AG20443 (cell line): ENCODE results near the gene NKD2.
"Not testable (repeated sequence)": the region's sequence is repeated elsewhere in the genome, so short reads cannot be mapped to it uniquely, and the experiment has no call there.

Experiments
- DNase-seq: peaks from one replicate; pipeline ENCODE4 v3.0.0; 2012; ENCODE audit warnings: low spot score, mixed read lengths

The NKD2 gene

DNA sequence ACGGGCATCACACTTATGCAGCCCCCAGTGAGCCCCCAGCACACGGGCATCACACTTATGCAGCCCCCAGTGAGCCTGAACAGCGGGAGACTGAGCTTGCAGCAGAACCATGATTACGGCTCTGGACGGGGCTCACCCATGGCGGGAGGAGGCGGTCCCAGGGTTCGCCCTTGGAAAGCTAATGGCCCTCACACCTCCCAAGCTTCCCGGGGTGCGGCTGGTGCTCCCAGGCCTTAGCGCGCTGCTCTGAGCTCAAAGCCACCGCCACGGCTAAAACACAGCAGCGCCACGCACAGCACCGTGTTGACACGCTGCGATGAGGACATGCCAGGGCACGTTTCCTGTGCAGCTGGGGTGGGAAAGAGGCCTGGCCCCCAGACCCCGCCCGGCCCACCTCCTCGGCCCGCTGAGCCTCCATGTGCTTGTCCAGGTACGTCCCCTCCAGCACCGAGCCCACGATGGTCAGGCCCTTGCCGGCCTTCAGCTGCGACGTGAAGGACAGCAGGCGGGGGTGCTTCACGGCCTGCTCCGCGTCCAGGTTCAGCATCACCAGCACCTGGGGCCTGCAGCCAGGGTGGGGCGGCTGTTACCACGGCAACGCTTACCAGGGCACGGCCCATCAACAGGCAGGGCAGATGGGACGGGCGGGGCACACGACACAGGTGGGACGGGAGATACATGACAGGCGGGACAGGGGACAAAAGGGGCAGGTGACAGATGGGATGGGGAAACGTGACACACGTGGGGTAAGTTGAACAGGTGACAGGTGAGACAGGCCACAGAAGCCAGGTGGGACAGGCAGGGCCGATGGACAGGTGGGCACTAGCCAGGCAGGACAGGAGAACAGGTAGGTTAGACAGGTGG, 64.9 kb downstream of the NKD2 start:
- DNase-seq: no peak

DNA sequence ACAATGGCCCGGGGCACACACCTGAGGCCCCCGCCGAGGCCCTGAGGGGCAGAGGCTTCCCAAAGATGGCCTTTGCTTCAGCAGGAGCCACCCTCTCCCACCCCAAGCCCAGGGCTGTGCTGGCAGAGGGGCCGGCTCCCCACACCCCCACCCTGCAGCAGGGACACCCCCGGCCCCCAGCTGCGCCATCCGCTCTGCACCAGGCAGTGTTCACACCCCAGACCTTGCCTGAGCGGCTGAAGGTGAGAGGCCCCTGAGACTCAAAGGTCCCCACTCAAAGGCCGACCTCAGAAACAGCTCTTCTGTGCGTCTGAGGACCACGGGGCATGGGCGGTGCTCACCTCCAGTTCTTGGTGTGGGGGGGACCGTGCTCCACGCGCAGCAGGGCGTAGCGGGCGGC, 65.6 kb downstream of the NKD2 start:
- DNase-seq: no peak

DNA sequence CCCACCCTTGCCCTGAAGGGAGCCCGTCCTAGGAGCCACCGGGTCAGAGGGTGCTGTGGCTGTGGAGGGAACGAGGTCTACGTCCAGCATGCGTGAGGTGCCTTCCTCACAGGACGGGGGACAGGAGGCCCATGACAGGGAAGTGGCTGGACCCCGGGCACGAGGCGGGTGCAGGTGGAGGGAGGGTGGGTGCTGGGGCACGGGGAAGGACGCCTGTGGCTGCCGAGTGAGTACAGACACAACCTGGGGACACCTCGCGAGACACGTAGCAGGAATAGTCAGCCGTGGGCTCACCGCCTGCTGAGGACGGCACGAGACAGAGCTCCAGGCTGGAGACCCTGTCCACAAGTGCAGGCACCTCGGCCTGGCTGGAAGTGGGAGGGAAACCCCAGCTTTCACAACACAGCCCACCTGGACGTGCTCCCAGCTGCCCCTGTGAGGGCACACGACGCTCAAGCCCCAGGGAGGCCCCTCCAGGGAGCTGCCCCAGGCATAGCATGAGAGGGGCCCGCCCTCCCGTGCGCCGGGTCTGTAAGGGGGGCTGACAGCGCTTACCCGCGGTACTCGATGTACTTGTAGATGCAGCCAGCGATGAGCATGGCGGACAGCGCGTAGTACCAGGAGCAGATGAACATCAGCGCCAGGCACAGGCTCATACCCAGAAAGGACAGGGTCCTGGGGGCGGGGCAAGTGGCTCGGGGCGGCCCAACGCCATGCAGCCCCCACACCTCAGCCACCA, 66.4 kb downstream of the NKD2 start:
- no peak for DNase-seq

GRCh38 chr5:1075555-1075881, 66.9 kb downstream of the NKD2 start:
- DNase-seq: no peak

- DNase-seq: no peak
Measured at GRCh38 chr5:1075931-1076330, 67.3 kb downstream of the NKD2 start.

DNA sequence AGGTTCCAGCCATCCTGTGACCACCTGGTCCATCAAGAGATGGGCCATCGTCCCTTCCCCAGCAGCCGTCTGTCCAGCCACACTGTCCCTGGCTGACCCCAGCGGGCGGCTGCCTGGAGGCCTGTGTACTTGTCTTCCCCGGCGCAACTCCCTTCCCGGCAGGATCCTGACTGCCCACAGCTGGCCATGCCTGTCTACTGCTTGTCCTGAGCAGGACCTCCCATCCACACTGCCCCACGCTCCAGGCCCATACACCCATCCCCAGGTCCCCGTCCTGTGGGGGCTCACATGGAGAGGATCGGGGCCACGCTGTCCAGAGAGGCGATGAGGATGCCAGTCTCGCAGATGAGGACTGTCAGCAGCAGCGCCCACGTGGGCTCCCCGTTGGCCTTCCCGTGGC, 67.8 kb downstream of the NKD2 start:
- DNase-seq: no peak

- no peak for DNase-seq
Measured at GRCh38 chr5:1077026-1077425, 68.4 kb downstream of the NKD2 start.

DNA sequence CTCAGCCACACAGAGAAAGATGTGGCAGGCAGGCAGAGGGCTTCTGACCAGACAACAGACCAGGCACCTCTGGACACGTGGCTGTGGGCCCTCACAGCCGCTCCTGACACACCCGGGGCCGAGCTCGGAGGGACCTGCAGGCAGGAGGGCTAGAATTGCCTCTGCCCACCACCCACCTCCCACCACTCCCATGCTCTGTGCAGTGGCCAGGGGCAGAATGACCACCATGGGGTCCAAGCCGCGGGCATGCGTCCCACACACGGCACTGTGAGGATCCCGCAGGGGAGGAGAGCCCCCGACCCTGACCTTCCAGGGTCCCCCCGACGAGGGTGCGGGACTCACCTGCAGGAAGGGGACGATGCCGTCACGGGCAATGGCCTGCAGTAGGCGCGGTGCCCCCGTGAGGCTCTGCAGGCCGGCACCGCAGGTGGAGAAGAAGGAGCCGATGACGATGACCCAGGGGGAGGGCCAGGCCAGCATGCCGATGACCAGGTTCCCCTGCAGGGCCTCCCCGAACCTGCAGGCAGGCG, 69.0 kb downstream of the NKD2 start:
- DNase-seq: no peak

DNA sequence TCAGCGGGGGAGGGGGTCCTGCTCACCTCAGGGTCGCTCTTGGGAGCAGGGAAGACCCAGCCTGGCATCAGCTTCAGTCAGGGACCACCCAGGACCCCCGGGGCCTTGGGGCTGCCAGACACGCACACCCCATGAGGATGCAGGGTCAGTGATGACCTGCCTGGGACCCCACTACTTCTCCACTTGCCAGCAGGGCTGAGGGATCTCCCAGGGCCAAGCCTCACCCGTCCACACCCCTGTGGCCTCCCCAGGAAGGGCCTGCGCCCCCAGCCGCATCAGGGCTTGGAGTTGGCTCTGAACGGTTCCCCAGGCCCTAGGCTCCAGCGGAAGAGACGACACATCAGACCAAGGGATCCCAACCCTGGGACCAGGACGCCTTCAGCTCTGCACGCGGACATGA, 69.6 kb downstream of the NKD2 start:
- DNase-seq: no peak

GRCh38 chr5:1078851-1079250, 70.2 kb downstream of the NKD2 start:
- DNase-seq: no peak

DNA sequence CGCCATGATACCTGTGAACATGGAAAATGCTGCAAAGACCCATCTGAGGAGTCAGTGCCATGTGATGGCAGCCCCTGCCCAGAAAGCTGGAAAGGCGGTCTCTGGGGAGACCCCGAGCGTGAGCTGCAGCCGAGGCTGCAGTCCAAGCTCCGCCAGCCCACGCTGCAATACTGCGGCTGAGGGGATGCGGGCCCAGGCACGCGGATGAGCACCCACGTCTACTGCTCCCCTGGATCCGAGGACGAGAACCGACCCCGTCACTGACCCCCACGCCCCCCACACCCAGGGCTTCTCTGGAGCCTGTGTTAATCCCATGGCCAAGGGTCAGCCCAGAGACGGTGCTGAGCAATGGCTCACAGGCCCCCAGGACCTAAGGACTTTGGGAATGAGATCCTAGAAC, 70.9 kb downstream of the NKD2 start:
- no peak for DNase-seq

GRCh38 chr5:1079961-1080360, 71.4 kb downstream of the NKD2 start:
- no peak for DNase-seq

DNA sequence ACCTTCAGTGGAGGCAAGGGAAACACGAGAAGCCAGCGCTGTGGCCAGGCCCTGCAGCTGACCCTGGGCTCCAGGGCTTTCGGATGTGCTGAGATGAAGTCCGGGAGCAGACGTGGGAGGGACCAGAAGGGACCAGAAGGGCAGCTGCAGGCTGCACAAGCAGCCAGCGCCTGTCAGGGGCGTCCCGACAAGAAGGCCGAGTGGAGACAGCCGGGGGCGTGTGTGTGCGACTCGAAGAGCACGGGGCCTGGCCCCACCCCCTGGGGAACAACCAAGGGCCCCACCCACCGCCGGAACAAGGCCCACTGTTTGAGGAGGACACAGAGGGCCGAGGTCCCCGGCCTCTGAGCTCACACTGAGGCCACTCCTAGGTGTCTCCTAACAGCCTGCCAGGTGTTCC, 71.8 kb downstream of the NKD2 start:
- no peak for DNase-seq

DNA sequence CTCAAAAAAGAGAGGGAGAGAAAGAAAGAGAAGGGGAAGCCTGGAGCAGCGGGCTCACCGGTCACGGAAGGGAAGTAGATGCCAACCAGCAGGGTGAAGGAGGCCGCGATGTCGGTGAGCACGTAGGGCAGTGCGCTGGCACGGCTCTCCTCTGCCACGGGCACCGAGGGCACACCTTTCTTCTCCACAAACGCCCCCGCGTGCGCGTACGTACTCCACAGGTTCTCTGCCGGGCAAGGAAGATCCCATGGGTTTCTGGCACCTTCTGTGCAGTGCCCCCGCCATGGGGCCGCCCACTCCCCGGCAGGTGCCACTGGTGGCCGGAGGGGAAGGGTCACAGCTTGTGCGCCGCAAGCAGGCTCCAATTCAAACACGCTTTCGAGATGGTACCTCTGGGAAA, 72.9 kb downstream of the NKD2 start:
- DNase-seq: no peak

GRCh38 chr5:1083026-1083425, 74.4 kb downstream of the NKD2 start:
- DNase-seq: not testable (repeated sequence)

DNA sequence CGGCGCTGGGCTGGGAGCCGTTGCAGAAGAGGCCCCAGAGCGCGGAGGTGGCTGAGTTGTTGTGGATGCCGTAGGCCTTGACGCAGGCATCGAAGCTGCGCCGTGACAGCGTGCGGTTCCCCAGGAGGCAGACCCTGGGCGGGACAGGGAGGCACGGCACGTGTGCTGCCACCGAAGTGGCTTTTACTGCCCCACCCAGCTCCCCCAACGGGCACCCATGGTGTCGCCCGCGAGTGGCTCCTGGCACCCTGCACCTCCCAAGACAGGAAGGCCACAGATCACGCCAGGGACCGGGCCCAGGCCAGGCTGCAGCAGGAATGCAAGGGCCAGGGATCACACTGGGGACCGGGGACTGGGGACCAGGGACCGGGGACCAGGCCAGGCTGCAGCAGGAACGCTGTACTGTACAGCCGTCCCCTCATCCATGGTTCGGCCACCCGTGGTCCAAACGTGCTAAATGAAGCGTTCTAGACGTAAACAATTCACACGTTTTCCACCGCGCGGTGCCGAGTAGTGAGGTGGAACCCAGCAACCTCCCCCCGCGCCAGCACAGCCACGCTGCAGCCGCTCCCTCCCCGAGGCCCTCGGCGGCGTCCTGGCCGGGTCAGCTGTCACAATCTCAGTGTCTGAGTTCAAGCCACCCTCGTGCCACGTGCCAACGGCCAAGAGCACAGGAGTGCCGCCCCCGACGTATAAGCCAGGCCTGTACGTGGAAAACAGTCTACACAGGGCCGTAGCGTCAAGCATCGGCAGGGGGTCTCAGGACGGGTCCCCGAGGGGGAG, 75.4 kb downstream of the NKD2 start:
- no peak for DNase-seq

DNA sequence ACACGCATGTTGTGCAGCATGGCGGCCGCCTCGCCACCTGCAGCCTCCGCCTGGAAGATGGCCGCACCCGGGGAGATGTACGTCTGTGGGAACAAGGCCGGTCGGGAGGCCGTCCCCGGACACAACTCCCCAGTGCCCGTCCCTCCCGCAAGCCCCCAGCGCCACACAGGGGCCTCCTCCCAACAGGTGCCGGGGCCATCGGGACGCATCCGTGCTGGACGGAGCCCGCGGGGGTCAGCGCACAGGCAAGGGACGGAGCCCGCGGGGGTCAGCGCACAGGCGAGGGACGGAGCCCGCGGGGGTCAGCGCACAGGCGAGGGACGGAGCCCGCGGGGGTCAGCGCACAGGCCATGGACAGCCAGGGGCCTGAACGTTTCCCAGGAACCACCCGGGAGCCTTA, 76.8 kb downstream of the NKD2 start:
- DNase-seq: no peak

GRCh38 chr5:1086137-1086536, 77.5 kb downstream of the NKD2 start:
- DNase-seq: no peak

- no peak for DNase-seq
Measured at GRCh38 chr5:1086871-1087270, 78.3 kb downstream of the NKD2 start.

- DNase-seq: no peak
Measured at GRCh38 chr5:1087428-1087827, 78.8 kb downstream of the NKD2 start.

GRCh38 chr5:1088031-1088430, 79.4 kb downstream of the NKD2 start:
- no peak for DNase-seq
